AG08396 (cell line): ENCODE results near the gene ADPRHL1.

Experiments
- DNase-seq: peaks from one replicate; pipeline ENCODE4 v3.0.0; 2012; ENCODE audit warnings: low spot score, mixed read lengths

The ADPRHL1 gene

GRCh38 chr13:113452942-113453901, at the start of gene ADPRHL1:
Gene ADPRHL1 (minus strand): TSS chr13:113453488. CDS start chr13:113453437, 51 bp downstream.
- no peak for DNase-seq

GRCh38 chr13:113502686-113503085, 49.4 kb upstream of the ADPRHL1 start:
- no peak for DNase-seq

- DNase-seq = no peak
Observed at GRCh38 chr13:113500530-113501265, 47.4 kb upstream of the ADPRHL1 start.

GRCh38 chr13:113499936-113500335, 46.6 kb upstream of the ADPRHL1 start:
- DNase-seq = peak; percentile 59

GRCh38 chr13:113498905-113499304, 45.6 kb upstream of the ADPRHL1 start:
- DNase-seq = no peak

- DNase-seq = no peak
Observed at GRCh38 chr13:113497217-113497616, 43.9 kb upstream of the ADPRHL1 start.

GRCh38 chr13:113495494-113496210, 42.4 kb upstream of the ADPRHL1 start:
- no peak for DNase-seq

GRCh38 chr13:113493315-113493951, 40.1 kb upstream of the ADPRHL1 start:
- DNase-seq = peak; percentile 83

- no peak for DNase-seq
Observed at GRCh38 chr13:113491982-113492381, 38.7 kb upstream of the ADPRHL1 start.

- peak; percentile 65 for DNase-seq
Observed at GRCh38 chr13:113491418-113491883, 38.2 kb upstream of the ADPRHL1 start.

GRCh38 chr13:113490496-113491417, 37.5 kb upstream of the ADPRHL1 start, which contains the start of gene DCUN1D2:
Gene DCUN1D2 (minus strand): TSS chr13:113490711. CDS start chr13:113490669, 42 bp downstream.
- DNase-seq = peak; percentile 99

- peak; percentile 77 for DNase-seq
Observed at GRCh38 chr13:113489549-113490495, 36.5 kb upstream of the ADPRHL1 start.

- no peak for DNase-seq
Observed at GRCh38 chr13:113489171-113489548, 35.9 kb upstream of the ADPRHL1 start.

GRCh38 chr13:113488283-113488682, 35.0 kb upstream of the ADPRHL1 start:
- DNase-seq = no peak

- no peak for DNase-seq
Observed at GRCh38 chr13:113486698-113487097, 33.4 kb upstream of the ADPRHL1 start.

GRCh38 chr13:113485545-113485944, 32.3 kb upstream of the ADPRHL1 start:
- DNase-seq = no peak

- DNase-seq = no peak
Observed at GRCh38 chr13:113483504-113484293, 30.4 kb upstream of the ADPRHL1 start.

- DNase-seq = no peak
Observed at GRCh38 chr13:113483081-113483480, 29.8 kb upstream of the ADPRHL1 start.
